Breast epithelium (tissue), 3 donors: ENCODE data around the gene LPP.

ENCODE experiments used
- POLR2A ChIP-seq: fragments of 450-650 bp; IDR thresholded peaks from one replicate; pipeline ENCODE4 v1.6.1; 2016; ENCODE audit warnings: antibody characterized with exemption, mild to moderate bottlenecking, moderate library complexity
- POLR2AphosphoS5 ChIP-seq, 3 donors: sonication (generic); formaldehyde crosslinking; IDR thresholded peaks; one replicate each; pipeline ENCODE4 v1.6.1; 2017; ENCODE audit warnings: antibody characterized with exemption in 3 of 3
- TF ChIP-seq, protein P1 (sequence below), 3 donors: fragments of 450-650 bp; IDR thresholded peaks; one replicate each; pipeline ENCODE4 v1.5.1; 2016 to 2017; ENCODE audit warnings: antibody characterized with exemption in 3 of 3, mild to moderate bottlenecking in 3 of 3, moderate library complexity in 3 of 3

GRCh38 chr3:188188911-188189310 is 35.0 kb downstream of the LPP start:
- TF ChIP-seq, protein P1, sequence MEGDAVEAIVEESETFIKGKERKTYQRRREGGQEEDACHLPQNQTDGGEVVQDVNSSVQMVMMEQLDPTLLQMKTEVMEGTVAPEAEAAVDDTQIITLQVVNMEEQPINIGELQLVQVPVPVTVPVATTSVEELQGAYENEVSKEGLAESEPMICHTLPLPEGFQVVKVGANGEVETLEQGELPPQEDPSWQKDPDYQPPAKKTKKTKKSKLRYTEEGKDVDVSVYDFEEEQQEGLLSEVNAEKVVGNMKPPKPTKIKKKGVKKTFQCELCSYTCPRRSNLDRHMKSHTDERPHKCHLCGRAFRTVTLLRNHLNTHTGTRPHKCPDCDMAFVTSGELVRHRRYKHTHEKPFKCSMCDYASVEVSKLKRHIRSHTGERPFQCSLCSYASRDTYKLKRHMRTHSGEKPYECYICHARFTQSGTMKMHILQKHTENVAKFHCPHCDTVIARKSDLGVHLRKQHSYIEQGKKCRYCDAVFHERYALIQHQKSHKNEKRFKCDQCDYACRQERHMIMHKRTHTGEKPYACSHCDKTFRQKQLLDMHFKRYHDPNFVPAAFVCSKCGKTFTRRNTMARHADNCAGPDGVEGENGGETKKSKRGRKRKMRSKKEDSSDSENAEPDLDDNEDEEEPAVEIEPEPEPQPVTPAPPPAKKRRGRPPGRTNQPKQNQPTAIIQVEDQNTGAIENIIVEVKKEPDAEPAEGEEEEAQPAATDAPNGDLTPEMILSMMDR (IDR thresholded peaks at IDR 0.05), result no peak
- no peak for TF ChIP-seq POLR2A
- no peak for TF ChIP-seq POLR2AphosphoS5 (IDR thresholded peaks at IDR 0.05)
